HEK293 (cell line): Measurements from ENCODE around the gene SLC9A5.

Source experiments
- CTCF ChIA-PET: fragments of 350-600 bp; formaldehyde crosslinking; extraction: SDS; loops from one replicate; lab custom pipeline; 2021; ENCODE audit warnings: antibody characterized with exemption; lab: Yijun Ruan, JAX
- POLR2A ChIA-PET: fragments of 300-600 bp; formaldehyde crosslinking; extraction: SDS; loops from one replicate; lab custom pipeline; 2020; ENCODE audit warnings: antibody characterized with exemption, inconsistent platforms; lab: Yijun Ruan, JAX
- H3K27ac ChIP-seq: fragments of 200-500 bp; sonication (Bioruptor generic); 2 replicates; pipeline ENCODE4 v1.5.1; 2014; ENCODE audit warnings: low read depth, low read length, control low read depth, inconsistent platforms; ENCODE audit errors: extremely low read depth
- H3K36me3 ChIP-seq, 2 experiments: fragments of 200-500 bp in 1 of 2; sonication (Bioruptor generic) in 1 of 2; 1 replicate in 1 of 2; 2 replicates in 1 of 2; pipeline ENCODE4 v1.5.1; 2014 to 2017; ENCODE audit warnings: inconsistent platforms in 2 of 2, low read length in 2 of 2; ENCODE audit not compliant: control insufficient read depth in 2 of 2, insufficient read depth in 1 of 2
- H3K4me1 ChIP-seq: fragments of 200-500 bp; sonication (Bioruptor generic); 2 replicates; pipeline ENCODE4 v1.5.1; 2014; ENCODE audit warnings: mild to moderate bottlenecking, low read length, inconsistent platforms; ENCODE audit not compliant: control insufficient read depth, insufficient read depth
- H3K4me3 ChIP-seq: 2 replicates; pipeline ENCODE4 v1.5.1; 2011; ENCODE audit warnings: low read depth, mild to moderate bottlenecking, control low read depth, low read length, moderate library complexity
- H3K9me3 ChIP-seq: fragments of 200-500 bp; sonication (Bioruptor generic); 2 replicates; pipeline ENCODE4 v1.5.1; 2014; ENCODE audit warnings: low read depth, low read length, inconsistent platforms; ENCODE audit not compliant: control insufficient read depth, insufficient read depth
- SP2 ChIP-seq: fragments of 450-650 bp; formaldehyde crosslinking; IDR thresholded peaks from 2 replicates; pipeline ENCODE4 v1.5.1; 2016; ENCODE audit warnings: missing biosample characterization, missing genetic modification characterization
- SP3 ChIP-seq: fragments of 450-650 bp; formaldehyde crosslinking; IDR thresholded peaks from 2 replicates; pipeline ENCODE4 v1.5.1; 2016; ENCODE audit warnings: missing biosample characterization, missing genetic modification characterization
- ZBTB20 ChIP-seq: fragments of 450-650 bp; formaldehyde crosslinking; IDR thresholded peaks from 2 replicates; pipeline ENCODE4 v1.5.1; 2016; ENCODE audit warnings: missing biosample characterization, missing genetic modification characterization
- ZFP3 ChIP-seq: fragments of 450-650 bp; formaldehyde crosslinking; IDR thresholded peaks from 2 replicates; pipeline ENCODE4 v1.5.1; 2016; ENCODE audit warnings: low read depth, missing biosample characterization, missing genetic modification characterization
- ZFP69B ChIP-seq: fragments of 450-650 bp; formaldehyde crosslinking; IDR thresholded peaks from 2 replicates; pipeline ENCODE4 v1.5.1; 2016; ENCODE audit warnings: missing biosample characterization, missing genetic modification characterization
- ZNF10 ChIP-seq: fragments of 450-650 bp; formaldehyde crosslinking; IDR thresholded peaks from 2 replicates; pipeline ENCODE4 v1.5.1; 2017; ENCODE audit warnings: missing biosample characterization, missing genetic modification characterization
- ZNF169 ChIP-seq: fragments of 450-650 bp; formaldehyde crosslinking; IDR thresholded peaks from 2 replicates; pipeline ENCODE4 v1.5.1; 2016; ENCODE audit warnings: missing biosample characterization, missing genetic modification characterization
- ZNF366 ChIP-seq: fragments of 450-650 bp; formaldehyde crosslinking; conservative IDR thresholded peaks from 2 replicates; pipeline ENCODE4 v1.5.1; 2016; ENCODE audit warnings: missing biosample characterization, missing genetic modification characterization
- ZNF660 ChIP-seq: fragments of 450-650 bp; IDR thresholded peaks from 2 replicates; pipeline ENCODE4 v1.5.1; 2018; ENCODE audit warnings: missing biosample characterization, mild to moderate bottlenecking, missing genetic modification characterization
- ZXDB ChIP-seq: fragments of 450-650 bp; formaldehyde crosslinking; IDR thresholded peaks from 2 replicates; pipeline ENCODE4 v1.5.1; 2016; ENCODE audit warnings: missing biosample characterization, missing genetic modification characterization
- TF ChIP-seq, protein P1 (sequence below): fragments of 450-650 bp; formaldehyde crosslinking; IDR thresholded peaks from 2 replicates; pipeline ENCODE4 v1.5.1; 2016; ENCODE audit warnings: missing biosample characterization, missing genetic modification characterization
- TF ChIP-seq, protein P2 (sequence below): fragments of 450-650 bp; formaldehyde crosslinking; IDR thresholded peaks from 2 replicates; pipeline ENCODE4 v1.5.1; 2016; ENCODE audit warnings: missing biosample characterization, missing genetic modification characterization
- TF ChIP-seq, protein P3 (sequence below): fragments of 450-650 bp; formaldehyde crosslinking; IDR thresholded peaks from 2 replicates; pipeline ENCODE4 v1.5.1; 2016; ENCODE audit warnings: missing biosample characterization, missing genetic modification characterization
- TF ChIP-seq, protein P4 (sequence below): fragments of 450-650 bp; formaldehyde crosslinking; IDR thresholded peaks from 2 replicates; pipeline ENCODE4 v1.5.1; 2016; ENCODE audit warnings: missing biosample characterization, missing genetic modification characterization

Gene SLC9A5

DNA sequence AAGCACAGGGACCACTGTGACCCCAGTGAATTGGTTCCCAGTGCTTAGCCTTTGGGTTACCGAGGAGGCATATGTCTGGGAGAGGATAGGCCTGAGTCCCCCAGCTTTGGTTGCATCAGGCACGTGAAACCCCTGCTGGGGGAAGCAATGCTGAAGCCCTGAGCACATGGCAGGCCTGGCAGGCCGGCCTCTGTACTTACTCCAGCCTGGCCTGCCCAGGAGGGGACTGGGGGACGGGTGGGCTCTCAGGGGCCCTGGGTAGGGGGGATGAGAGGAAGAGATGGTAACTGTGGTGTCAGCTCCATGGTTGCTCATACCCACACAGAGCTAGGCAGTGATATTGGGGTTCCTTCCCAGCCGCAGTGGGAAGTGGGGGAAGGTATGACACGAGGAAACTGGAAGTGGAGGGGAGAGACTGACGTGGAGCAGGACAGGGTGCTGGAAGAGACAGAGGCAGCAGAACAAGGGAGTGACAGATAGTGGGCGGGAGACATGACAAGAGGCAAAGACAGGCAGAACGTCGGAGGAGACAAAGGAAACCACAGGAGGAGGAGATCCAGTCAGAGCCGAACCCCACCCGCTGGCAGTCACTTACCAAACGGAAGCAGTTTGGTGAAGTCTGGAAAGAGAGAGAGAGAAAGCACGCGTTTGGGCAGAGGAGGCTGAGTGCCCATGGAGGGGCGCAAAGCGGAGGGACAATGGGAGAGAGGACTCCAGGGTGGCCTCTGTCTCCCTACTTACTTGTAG, 12.8 kb upstream of the SLC9A5 start:
- H3K9me3 ChIP-seq: no peaks in the 10 kb centered on the region
- no peaks in the 10 kb centered on the region for H3K4me1 ChIP-seq
- CTCF ChIA-PET: interaction anchor here (0.6 to 1.4 kb wide), 2 partner anchors 10 to 497 kb away, joined by 3 read pairs; no protein-coding TSS in a partner anchor
- H3K4me3 ChIP-seq: no peak overlapping the region
- TF ChIP-seq ZNF660 (tag by site-specific recombination) (no peak), ZNF366 (peak; percentile 38; the same call in 1 of the 2 replicates), ZNF169 (tag by site-specific recombination) (0 out of 2 replicates have a peak, but pooled peaks have one; percentile 19)
- H3K27ac ChIP-seq: no peak overlapping the region
- H3K36me3 ChIP-seq: peaks cover 8 to 73% of the 10 kb centered on the region in 2 experiments; a peak in 2 of 3 replicates
- POLR2A ChIA-PET: interaction anchor here (1.3 to 4.0 kb wide), 3 partner anchors 9 to 13 kb away, joined by 3 to 25 read pairs (median 22); partner anchors contain the start of genes FHOD1 and TMEM208

DNA sequence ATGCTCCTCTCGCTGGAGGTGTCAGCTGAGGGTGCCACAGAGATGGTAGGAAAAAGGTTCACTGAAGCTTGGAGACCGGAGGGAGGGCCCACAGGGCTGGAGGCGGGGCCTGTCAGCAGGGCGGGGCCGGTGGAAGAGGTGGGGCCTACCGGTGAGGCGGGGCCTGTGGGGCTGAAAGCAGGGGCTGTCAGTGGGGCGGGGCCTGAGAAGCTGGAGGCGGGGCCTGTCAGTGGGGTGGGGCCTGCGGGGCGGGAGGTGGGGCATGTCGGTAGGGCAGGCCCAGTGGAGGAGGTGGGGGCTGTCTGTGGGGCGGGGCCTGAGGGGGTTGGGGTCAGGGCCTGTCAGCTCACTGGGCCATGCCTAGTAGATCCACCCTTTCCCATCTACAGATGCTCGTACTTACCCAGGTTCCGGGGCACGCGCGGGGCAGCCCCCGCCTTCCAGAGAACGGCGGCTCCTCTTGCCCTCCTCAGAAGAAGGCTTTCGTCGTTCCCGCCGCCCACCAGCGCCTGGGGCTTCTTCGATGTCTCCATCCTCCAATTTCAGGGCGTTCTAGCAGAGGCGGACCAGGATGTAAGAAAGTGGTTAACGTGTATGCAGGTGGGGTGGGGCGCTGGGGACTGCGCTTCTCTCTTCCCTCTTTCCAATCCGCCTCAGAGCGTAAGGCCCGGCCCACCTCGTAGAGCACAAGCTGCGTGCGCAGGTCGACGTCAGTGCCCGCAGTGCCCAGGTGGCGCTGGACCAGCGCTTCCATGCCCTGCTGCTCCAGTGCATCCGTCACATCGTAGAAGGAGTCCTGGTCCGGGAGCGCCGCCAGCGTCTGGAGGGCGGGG, 12.0 kb upstream of the SLC9A5 start:
- Histone ChIP-seq H3K4me3 (no peak overlapping the region), H3K4me1 (no peaks in the 10 kb centered on the region), H3K9me3 (no peaks in the 10 kb centered on the region), H3K36me3 (peaks cover 8 to 66% of the 10 kb centered on the region in 2 experiments; a peak in 2 of 3 replicates), H3K27ac (no peak overlapping the region)
- CTCF ChIA-PET: interaction anchor here (0.6 to 1.2 kb wide), 2 partner anchors 9 to 496 kb away, joined by 3 to 5 read pairs; no protein-coding TSS in a partner anchor
- POLR2A ChIA-PET: interaction anchor here (1.3 to 4.0 kb wide), 4 partner anchors 10 to 39 kb away, joined by 3 to 25 read pairs (median 12); partner anchors contain the start of genes FHOD1 and TMEM208
- TF ChIP-seq ZNF366 (0 out of 2 replicates have a peak, but pooled peaks have one; percentile 21), ZFP3 (tag by site-specific recombination) (no peak), ZNF10 (tag by site-specific recombination) (no peak), ZFP69B (tag by site-specific recombination) (peak; percentile 82), ZXDB (tag by site-specific recombination) (peak; percentile 45), SP3 (peak; percentile 60), ZBTB20 (tag by site-specific recombination) (peak; percentile 60), SP2 (tag by site-specific recombination) (peak; percentile 57)
- TF ChIP-seq, protein P1, sequence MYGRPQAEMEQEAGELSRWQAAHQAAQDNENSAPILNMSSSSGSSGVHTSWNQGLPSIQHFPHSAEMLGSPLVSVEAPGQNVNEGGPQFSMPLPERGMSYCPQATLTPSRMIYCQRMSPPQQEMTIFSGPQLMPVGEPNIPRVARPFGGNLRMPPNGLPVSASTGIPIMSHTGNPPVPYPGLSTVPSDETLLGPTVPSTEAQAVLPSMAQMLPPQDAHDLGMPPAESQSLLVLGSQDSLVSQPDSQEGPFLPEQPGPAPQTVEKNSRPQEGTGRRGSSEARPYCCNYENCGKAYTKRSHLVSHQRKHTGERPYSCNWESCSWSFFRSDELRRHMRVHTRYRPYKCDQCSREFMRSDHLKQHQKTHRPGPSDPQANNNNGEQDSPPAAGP (tag by site-specific recombination): no peak
- TF ChIP-seq, protein P2, sequence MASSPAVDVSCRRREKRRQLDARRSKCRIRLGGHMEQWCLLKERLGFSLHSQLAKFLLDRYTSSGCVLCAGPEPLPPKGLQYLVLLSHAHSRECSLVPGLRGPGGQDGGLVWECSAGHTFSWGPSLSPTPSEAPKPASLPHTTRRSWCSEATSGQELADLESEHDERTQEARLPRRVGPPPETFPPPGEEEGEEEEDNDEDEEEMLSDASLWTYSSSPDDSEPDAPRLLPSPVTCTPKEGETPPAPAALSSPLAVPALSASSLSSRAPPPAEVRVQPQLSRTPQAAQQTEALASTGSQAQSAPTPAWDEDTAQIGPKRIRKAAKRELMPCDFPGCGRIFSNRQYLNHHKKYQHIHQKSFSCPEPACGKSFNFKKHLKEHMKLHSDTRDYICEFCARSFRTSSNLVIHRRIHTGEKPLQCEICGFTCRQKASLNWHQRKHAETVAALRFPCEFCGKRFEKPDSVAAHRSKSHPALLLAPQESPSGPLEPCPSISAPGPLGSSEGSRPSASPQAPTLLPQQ (tag by site-specific recombination): peak; percentile 83
- TF ChIP-seq, protein P3, sequence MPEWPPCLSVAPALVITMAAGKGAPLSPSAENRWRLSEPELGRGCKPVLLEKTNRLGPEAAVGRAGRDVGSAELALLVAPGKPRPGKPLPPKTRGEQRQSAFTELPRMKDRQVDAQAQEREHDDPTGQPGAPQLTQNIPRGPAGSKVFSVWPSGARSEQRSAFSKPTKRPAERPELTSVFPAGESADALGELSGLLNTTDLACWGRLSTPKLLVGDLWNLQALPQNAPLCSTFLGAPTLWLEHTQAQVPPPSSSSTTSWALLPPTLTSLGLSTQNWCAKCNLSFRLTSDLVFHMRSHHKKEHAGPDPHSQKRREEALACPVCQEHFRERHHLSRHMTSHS (tag by site-specific recombination): no peak
- TF ChIP-seq, protein P4, sequence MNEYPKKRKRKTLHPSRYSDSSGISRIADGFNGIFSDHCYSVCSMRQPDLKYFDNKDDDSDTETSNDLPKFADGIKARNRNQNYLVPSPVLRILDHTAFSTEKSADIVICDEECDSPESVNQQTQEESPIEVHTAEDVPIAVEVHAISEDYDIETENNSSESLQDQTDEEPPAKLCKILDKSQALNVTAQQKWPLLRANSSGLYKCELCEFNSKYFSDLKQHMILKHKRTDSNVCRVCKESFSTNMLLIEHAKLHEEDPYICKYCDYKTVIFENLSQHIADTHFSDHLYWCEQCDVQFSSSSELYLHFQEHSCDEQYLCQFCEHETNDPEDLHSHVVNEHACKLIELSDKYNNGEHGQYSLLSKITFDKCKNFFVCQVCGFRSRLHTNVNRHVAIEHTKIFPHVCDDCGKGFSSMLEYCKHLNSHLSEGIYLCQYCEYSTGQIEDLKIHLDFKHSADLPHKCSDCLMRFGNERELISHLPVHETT (tag by site-specific recombination): no peak
